GM23338 (cell line): Measurements from ENCODE around the gene RAP1GAP2. TPM values are rescaled to one million over a fixed set of nuclear protein-coding genes. Genes with fewer than 3 reads are reported as not detected.

ENCODE experiments used
- ATAC-seq: fragments of 200-7000 bp; cut with Tn5 transposase; 3 replicates; pipeline ENCODE4 v1.9.1; 2020
- DNase-seq: peaks from one replicate; pipeline ENCODE4 v3.0.0-alpha.2; 2015; ENCODE audit warnings: low spot score
- H2AFZ ChIP-seq: fragments of 200-600 bp; sonication (generic); 2 replicates; pipeline ENCODE4 v1.8.0; 2016; ENCODE audit warnings: antibody characterized with exemption, mild to moderate bottlenecking, moderate library complexity
- H3F3A ChIP-seq: fragments of 200-600 bp; sonication (generic); replicated peaks from 2 replicates; pipeline ENCODE4 v1.8.0; 2017; ENCODE audit warnings: antibody characterized with exemption, mixed run types, low read depth
- H3K27ac ChIP-seq: fragments of 200-600 bp; sonication (generic); 2 replicates; pipeline ENCODE4 v1.6.1; 2016; ENCODE audit warnings: low read depth
- H3K27me3 ChIP-seq: fragments of 200-600 bp; sonication (generic); 2 replicates; pipeline ENCODE4 v1.8.0; 2016; ENCODE audit warnings: mild to moderate bottlenecking, mixed run types, moderate library complexity; ENCODE audit not compliant: insufficient read depth
- H3K36me3 ChIP-seq: fragments of 200-600 bp; sonication (generic); 2 replicates; pipeline ENCODE4 v1.8.0; 2016; ENCODE audit warnings: mild to moderate bottlenecking; ENCODE audit not compliant: insufficient read depth
- H3K4me1 ChIP-seq: fragments of 200-600 bp; sonication (generic); 2 replicates; pipeline ENCODE4 v1.8.0; 2016; ENCODE audit warnings: mild to moderate bottlenecking, moderate library complexity; ENCODE audit not compliant: insufficient read depth
- H3K4me2 ChIP-seq: fragments of 200-600 bp; sonication (generic); 2 replicates; pipeline ENCODE4 v1.7.1; 2017; ENCODE audit warnings: mixed run types
- H3K4me3 ChIP-seq: fragments of 200-600 bp; sonication (generic); 2 replicates; pipeline ENCODE4 v1.6.1; 2016; ENCODE audit warnings: mixed run types
- H3K79me2 ChIP-seq: fragments of 200-600 bp; sonication (generic); replicated peaks from 2 replicates; pipeline ENCODE4 v1.8.0; 2017; ENCODE audit warnings: mild to moderate bottlenecking; ENCODE audit not compliant: insufficient read depth
- H3K9me2 ChIP-seq: fragments of 200-600 bp; sonication (generic); 2 replicates; pipeline ENCODE4 v1.8.0; 2017; ENCODE audit not compliant: insufficient read depth
- H4K20me1 ChIP-seq: fragments of 200-600 bp; sonication (generic); replicated peaks from 2 replicates; pipeline ENCODE4 v1.8.0; 2017; ENCODE audit warnings: mild to moderate bottlenecking; ENCODE audit not compliant: insufficient read depth
- H3K27ac Mint-ChIP-seq: 2 replicates; pipeline ENCODE4 v1.8.0; 2020; ENCODE audit warnings: inconsistent platforms, mild to moderate bottlenecking, moderate library complexity, mixed read lengths
- H3K27me3 Mint-ChIP-seq: 3 replicates; pipeline ENCODE4 v1.8.0; 2022; ENCODE audit warnings: low read depth, mild to moderate bottlenecking, moderate library complexity, mixed read lengths, inconsistent platforms; ENCODE audit not compliant: insufficient read depth, poor library complexity
- H3K36me3 Mint-ChIP-seq: 3 replicates; pipeline ENCODE4 v1.8.0; 2021; ENCODE audit warnings: low read depth, mild to moderate bottlenecking, inconsistent platforms, moderate library complexity, mixed read lengths
- H3K4me1 Mint-ChIP-seq: 3 replicates; pipeline ENCODE4 v1.8.0; 2020; ENCODE audit warnings: mild to moderate bottlenecking, inconsistent platforms, mixed read lengths
- H3K4me3 Mint-ChIP-seq: 3 replicates; pipeline ENCODE4 v1.8.0; 2021; ENCODE audit warnings: moderate library complexity, mild to moderate bottlenecking, inconsistent platforms, mixed read lengths
- H3K9me3 Mint-ChIP-seq: 3 replicates; pipeline ENCODE4 v1.8.0; 2020; ENCODE audit warnings: moderate library complexity, mild to moderate bottlenecking, inconsistent platforms, mixed read lengths
- CREB1 ChIP-seq: fragments of 250-450 bp; sonication (Bioruptor Pico); IDR thresholded peaks from 2 replicates; pipeline ENCODE4 v1.5.0; 2020; ENCODE audit warnings: low read depth, mild to moderate bottlenecking, moderate library complexity
- EZH2 ChIP-seq: fragments of 200-600 bp; sonication (generic); IDR thresholded peaks from one replicate; pipeline ENCODE4 v1.8.0; 2017; ENCODE audit warnings: antibody characterized with exemption, mild to moderate bottlenecking, low read depth; ENCODE audit not compliant: unreplicated experiment
- EZH2phosphoT487 ChIP-seq: fragments of 200-600 bp; sonication (generic); IDR thresholded peaks from one replicate; pipeline ENCODE4 v1.8.1; 2018; ENCODE audit warnings: antibody characterized with exemption; ENCODE audit not compliant: unreplicated experiment
- JUNB ChIP-seq: IDR thresholded peaks from one replicate; pipeline ENCODE4 v1.6.1; 2016; ENCODE audit warnings: antibody characterized with exemption; ENCODE audit not compliant: unreplicated experiment
- NANOG ChIP-seq: IDR thresholded peaks from 2 replicates; pipeline ENCODE4 v1.6.1; 2016; ENCODE audit warnings: antibody characterized with exemption, borderline replicate concordance
- STAT1 ChIP-seq: IDR thresholded peaks from one replicate; pipeline ENCODE4 v1.6.1; 2016; ENCODE audit warnings: antibody characterized with exemption; ENCODE audit not compliant: unreplicated experiment
- ZNF114 ChIP-seq: fragments of 250-450 bp; sonication (Bioruptor Pico); IDR thresholded peaks from 2 replicates; pipeline ENCODE4 v1.5.0; 2020; ENCODE audit warnings: mild to moderate bottlenecking, moderate library complexity
- ZNF331 ChIP-seq: fragments of 250-450 bp; sonication (Bioruptor Pico); IDR thresholded peaks from 2 replicates; pipeline ENCODE4 v1.5.0; 2020; ENCODE audit warnings: low read depth, mild to moderate bottlenecking, moderate library complexity
- polyA plus RNA-seq: library from polyadenylated mRNA; unstranded; fragments of >200 nt; fragmentation: Nextera tagmentation; extraction: Ambion mirVana; gene quantifications from 2 replicates; pipeline ENCODE4 v1.2.1, GENCODE V29; 2016
- total RNA-seq: library from RNA; depleted of rRNA; stranded (reverse); fragments of >200 nt; shearing (Covaris generic); gene quantifications from 2 replicates; pipeline ENCODE4 v1.2.3, GENCODE V29; 2014
- TF ChIP-seq, protein P1 (sequence below), 2 experiments: fragments of 200-600 bp in 1 of 2; sonication (generic) in 1 of 2; conservative IDR thresholded peaks; 2 replicates each; pipeline versions ENCODE4 v1.5.1 to v1.6.1; 2016 to 2017; ENCODE audit warnings: antibody characterized with exemption in 2 of 2, low read depth in 2 of 2, mild to moderate bottlenecking in 2 of 2, moderate library complexity in 1 of 2
- TF ChIP-seq, protein P2 (sequence below): IDR thresholded peaks from one replicate; pipeline ENCODE4 v1.6.1; 2018; ENCODE audit warnings: antibody characterized with exemption; ENCODE audit not compliant: unreplicated experiment
- TF ChIP-seq, protein P3 (sequence below): fragments of 250-450 bp; sonication (Bioruptor Pico); IDR thresholded peaks from 2 replicates; pipeline ENCODE4 v1.5.0; 2020; ENCODE audit warnings: mild to moderate bottlenecking, moderate library complexity

Gene RAP1GAP2
- total and polyA plus RNA-seq, 2 experiments from 2014 or later = 17.8 to 46.1 TPM

DNA sequence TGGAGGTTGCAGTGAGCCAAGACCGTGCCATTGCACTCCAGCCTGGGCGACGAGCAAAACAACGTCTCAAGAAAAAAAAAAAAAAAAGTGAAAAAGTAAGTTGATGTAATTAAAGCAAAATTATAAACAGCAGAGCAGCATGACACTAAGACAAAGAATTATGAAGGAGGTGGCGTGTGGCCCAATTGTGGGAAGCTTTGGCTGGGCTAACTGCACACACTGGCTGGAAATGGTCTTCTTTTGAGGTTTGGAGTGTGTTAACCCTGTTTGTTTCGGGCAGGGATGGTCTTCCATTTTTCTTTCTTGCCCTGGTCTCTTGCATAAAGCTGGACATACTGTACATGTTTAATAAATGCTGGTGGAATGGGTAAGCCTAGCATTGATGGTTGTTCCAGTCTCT is 54.8 kb downstream of the RAP1GAP2 start (continued):
- TF ChIP-seq, protein P1, sequence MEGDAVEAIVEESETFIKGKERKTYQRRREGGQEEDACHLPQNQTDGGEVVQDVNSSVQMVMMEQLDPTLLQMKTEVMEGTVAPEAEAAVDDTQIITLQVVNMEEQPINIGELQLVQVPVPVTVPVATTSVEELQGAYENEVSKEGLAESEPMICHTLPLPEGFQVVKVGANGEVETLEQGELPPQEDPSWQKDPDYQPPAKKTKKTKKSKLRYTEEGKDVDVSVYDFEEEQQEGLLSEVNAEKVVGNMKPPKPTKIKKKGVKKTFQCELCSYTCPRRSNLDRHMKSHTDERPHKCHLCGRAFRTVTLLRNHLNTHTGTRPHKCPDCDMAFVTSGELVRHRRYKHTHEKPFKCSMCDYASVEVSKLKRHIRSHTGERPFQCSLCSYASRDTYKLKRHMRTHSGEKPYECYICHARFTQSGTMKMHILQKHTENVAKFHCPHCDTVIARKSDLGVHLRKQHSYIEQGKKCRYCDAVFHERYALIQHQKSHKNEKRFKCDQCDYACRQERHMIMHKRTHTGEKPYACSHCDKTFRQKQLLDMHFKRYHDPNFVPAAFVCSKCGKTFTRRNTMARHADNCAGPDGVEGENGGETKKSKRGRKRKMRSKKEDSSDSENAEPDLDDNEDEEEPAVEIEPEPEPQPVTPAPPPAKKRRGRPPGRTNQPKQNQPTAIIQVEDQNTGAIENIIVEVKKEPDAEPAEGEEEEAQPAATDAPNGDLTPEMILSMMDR (conservative IDR thresholded peaks at IDR 0.05; ENCODE audit: low read depth in 2 of 2) = no peak
- TF ChIP-seq ZNF114 (no peak), JUNB (no peak), CREB1 (CRISPR knock-in tag) (no peak)

DNA sequence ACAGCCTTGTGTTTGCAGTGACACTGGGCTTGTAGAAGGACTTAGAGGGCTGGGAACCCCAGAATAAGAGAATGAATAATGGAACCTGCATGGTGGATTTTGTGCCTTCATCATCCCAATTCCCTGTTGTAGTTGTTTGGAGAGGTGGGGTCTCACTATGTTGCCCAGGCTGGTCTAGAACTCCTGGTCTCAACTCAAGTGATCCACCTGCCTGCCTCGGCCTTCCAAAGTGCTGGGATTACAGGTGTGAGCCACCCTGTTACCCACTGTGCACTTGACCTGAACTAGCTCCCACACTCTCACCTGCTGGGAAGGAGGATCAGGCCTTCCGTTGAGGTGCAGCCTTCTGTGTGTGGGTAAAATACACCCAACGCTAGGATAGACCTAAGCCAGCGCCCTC is 55.4 kb downstream of the RAP1GAP2 start:
- H3K9me3 Mint-ChIP-seq = 0 out of 3 replicates have a peak, but pooled peaks cover 2% of the 10 kb centered on the region
- DNase-seq (no peak), ATAC-seq (no peak)
- Histone ChIP-seq H3K36me3 (no peaks in the 10 kb centered on the region), H2AFZ (no peak overlapping the region), H3K4me2 (no peak overlapping the region), H3K9me2 (no peaks in the 10 kb centered on the region), H3K27ac (no peak overlapping the region), H3K27me3 (no peaks in the 10 kb centered on the region), H4K20me1 (no peaks in the 10 kb centered on the region), H3K4me3 (no peak overlapping the region), H3K4me1 (peaks cover 39% of the 10 kb centered on the region), H3F3A (peaks cover 14% of the 10 kb centered on the region; the same call in 1 of the 2 replicates), H3K79me2 (peaks cover 29% of the 10 kb centered on the region)
- peaks cover under 1% of the 10 kb centered on the region; the same call in 2 of the 3 replicates for H3K36me3 Mint-ChIP-seq
- H3K4me3 Mint-ChIP-seq = peak overlapping the region; percentile 27; the same call in 1 of the 3 replicates
- H3K4me1 Mint-ChIP-seq = peaks cover 42% of the 10 kb centered on the region
- H3K27me3 Mint-ChIP-seq = peaks cover 30% of the 10 kb centered on the region
- H3K27ac Mint-ChIP-seq = no peak overlapping the region
- TF ChIP-seq, protein P2, sequence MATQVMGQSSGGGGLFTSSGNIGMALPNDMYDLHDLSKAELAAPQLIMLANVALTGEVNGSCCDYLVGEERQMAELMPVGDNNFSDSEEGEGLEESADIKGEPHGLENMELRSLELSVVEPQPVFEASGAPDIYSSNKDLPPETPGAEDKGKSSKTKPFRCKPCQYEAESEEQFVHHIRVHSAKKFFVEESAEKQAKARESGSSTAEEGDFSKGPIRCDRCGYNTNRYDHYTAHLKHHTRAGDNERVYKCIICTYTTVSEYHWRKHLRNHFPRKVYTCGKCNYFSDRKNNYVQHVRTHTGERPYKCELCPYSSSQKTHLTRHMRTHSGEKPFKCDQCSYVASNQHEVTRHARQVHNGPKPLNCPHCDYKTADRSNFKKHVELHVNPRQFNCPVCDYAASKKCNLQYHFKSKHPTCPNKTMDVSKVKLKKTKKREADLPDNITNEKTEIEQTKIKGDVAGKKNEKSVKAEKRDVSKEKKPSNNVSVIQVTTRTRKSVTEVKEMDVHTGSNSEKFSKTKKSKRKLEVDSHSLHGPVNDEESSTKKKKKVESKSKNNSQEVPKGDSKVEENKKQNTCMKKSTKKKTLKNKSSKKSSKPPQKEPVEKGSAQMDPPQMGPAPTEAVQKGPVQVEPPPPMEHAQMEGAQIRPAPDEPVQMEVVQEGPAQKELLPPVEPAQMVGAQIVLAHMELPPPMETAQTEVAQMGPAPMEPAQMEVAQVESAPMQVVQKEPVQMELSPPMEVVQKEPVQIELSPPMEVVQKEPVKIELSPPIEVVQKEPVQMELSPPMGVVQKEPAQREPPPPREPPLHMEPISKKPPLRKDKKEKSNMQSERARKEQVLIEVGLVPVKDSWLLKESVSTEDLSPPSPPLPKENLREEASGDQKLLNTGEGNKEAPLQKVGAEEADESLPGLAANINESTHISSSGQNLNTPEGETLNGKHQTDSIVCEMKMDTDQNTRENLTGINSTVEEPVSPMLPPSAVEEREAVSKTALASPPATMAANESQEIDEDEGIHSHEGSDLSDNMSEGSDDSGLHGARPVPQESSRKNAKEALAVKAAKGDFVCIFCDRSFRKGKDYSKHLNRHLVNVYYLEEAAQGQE = no peak
- no peak for TF ChIP-seq ZNF331 (CRISPR knock-in tag)
- TF ChIP-seq EZH2 = no peak
- TF ChIP-seq, protein P3, sequence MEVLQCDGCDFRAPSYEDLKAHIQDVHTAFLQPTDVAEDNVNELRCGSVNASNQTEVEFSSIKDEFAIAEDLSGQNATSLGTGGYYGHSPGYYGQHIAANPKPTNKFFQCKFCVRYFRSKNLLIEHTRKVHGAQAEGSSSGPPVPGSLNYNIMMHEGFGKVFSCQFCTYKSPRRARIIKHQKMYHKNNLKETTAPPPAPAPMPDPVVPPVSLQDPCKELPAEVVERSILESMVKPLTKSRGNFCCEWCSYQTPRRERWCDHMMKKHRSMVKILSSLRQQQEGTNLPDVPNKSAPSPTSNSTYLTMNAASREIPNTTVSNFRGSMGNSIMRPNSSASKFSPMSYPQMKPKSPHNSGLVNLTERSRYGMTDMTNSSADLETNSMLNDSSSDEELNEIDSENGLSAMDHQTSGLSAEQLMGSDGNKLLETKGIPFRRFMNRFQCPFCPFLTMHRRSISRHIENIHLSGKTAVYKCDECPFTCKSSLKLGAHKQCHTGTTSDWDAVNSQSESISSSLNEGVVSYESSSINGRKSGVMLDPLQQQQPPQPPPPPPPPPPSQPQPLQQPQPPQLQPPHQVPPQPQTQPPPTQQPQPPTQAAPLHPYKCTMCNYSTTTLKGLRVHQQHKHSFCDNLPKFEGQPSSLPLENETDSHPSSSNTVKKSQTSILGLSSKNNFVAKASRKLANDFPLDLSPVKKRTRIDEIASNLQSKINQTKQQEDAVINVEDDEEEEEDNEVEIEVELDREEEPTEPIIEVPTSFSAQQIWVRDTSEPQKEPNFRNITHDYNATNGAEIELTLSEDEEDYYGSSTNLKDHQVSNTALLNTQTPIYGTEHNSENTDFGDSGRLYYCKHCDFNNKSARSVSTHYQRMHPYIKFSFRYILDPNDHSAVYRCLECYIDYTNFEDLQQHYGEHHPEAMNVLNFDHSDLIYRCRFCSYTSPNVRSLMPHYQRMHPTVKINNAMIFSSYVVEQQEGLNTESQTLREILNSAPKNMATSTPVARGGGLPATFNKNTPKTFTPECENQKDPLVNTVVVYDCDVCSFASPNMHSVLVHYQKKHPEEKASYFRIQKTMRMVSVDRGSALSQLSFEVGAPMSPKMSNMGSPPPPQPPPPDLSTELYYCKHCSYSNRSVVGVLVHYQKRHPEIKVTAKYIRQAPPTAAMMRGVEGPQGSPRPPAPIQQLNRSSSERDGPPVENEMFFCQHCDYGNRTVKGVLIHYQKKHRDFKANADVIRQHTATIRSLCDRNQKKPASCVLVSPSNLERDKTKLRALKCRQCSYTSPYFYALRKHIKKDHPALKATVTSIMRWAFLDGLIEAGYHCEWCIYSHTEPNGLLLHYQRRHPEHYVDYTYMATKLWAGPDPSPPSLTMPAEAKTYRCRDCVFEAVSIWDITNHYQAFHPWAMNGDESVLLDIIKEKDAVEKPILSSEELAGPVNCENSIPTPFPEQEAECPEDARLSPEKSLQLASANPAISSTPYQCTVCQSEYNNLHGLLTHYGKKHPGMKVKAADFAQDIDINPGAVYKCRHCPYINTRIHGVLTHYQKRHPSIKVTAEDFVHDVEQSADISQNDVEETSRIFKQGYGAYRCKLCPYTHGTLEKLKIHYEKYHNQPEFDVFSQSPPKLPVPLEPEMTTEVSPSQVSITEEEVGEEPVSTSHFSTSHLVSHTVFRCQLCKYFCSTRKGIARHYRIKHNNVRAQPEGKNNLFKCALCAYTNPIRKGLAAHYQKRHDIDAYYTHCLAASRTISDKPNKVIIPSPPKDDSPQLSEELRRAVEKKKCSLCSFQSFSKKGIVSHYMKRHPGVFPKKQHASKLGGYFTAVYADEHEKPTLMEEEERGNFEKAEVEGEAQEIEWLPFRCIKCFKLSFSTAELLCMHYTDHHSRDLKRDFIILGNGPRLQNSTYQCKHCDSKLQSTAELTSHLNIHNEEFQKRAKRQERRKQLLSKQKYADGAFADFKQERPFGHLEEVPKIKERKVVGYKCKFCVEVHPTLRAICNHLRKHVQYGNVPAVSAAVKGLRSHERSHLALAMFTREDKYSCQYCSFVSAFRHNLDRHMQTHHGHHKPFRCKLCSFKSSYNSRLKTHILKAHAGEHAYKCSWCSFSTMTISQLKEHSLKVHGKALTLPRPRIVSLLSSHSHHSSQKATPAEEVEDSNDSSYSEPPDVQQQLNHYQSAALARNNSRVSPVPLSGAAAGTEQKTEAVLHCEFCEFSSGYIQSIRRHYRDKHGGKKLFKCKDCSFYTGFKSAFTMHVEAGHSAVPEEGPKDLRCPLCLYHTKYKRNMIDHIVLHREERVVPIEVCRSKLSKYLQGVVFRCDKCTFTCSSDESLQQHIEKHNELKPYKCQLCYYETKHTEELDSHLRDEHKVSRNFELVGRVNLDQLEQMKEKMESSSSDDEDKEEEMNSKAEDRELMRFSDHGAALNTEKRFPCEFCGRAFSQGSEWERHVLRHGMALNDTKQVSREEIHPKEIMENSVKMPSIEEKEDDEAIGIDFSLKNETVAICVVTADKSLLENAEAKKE = no peak
- no peak for TF ChIP-seq EZH2phosphoT487
- no peak for TF ChIP-seq NANOG
- TF ChIP-seq CREB1 (CRISPR knock-in tag) = no peak
- TF ChIP-seq ZNF114 = no peak
- no peak for TF ChIP-seq JUNB
- TF ChIP-seq, protein P1 (conservative IDR thresholded peaks at IDR 0.05; ENCODE audit: low read depth in 2 of 2) = no peak
- TF ChIP-seq STAT1 = no peak
